Measurements from ENCODE around the gene PHLDA2.
A peak's percentile ranks its signal among the peaks of the same experiment; 100 is the strongest.

PHLDA2 gene

DNA sequence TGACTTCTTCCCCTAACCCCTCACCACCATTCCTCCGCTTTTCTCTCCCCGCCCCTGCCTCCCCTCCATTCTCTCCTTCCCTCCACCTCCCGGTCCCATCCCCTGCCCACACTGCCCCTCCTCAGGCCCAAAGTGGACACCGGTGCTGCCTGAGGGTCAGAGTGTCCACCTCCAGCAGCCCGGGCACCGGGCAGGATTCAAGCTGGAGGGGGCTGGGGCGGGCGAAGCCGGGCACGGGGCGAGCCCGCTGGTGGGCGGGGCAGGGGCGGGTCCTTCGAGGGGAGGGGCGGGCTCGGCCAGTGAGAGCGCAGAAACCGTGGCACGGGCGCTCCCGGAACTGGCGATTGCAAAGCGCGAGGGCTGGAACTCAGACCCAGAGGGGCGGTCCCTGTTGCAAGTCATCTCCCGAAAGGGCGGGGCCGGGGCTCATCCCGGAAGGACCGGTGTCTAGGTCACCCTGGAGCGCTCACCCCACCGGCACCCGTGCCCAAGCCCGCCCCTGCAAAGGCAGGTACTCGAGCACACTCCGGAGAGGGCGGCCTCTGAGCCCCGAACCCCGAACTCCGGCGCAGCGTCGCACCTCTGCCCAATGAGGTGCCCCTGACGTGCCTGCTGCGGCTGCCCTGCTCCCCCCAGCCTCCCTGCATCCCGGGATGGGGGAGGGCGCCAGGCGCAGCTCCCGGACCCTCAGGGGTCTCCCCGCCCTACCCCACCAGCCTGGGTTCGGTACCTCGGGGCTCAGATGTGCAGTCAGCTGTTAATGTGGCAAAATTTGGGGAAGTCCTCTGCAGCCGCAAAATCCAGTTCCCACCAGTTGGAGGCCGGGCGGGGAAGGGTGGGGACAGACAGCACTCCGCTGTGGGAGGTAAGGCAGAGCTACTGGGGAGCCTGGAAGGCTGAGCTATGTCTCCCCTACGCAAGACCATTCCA lies 27.1 kb downstream of the PHLDA2 start:
- TF ChIP-seq, protein P1, sequence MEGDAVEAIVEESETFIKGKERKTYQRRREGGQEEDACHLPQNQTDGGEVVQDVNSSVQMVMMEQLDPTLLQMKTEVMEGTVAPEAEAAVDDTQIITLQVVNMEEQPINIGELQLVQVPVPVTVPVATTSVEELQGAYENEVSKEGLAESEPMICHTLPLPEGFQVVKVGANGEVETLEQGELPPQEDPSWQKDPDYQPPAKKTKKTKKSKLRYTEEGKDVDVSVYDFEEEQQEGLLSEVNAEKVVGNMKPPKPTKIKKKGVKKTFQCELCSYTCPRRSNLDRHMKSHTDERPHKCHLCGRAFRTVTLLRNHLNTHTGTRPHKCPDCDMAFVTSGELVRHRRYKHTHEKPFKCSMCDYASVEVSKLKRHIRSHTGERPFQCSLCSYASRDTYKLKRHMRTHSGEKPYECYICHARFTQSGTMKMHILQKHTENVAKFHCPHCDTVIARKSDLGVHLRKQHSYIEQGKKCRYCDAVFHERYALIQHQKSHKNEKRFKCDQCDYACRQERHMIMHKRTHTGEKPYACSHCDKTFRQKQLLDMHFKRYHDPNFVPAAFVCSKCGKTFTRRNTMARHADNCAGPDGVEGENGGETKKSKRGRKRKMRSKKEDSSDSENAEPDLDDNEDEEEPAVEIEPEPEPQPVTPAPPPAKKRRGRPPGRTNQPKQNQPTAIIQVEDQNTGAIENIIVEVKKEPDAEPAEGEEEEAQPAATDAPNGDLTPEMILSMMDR (IDR thresholded peaks at IDR 0.05; ENCODE audit: insufficient read depth, low read depth, low read length, missing control alignments) = peak; percentile 12
- H3K4me3 ChIP-seq (ENCODE audit: low read length) = peak overlapping the region; percentile 63
- DNase-seq (ENCODE audit: low read depth) = peak; percentile 94

DNA sequence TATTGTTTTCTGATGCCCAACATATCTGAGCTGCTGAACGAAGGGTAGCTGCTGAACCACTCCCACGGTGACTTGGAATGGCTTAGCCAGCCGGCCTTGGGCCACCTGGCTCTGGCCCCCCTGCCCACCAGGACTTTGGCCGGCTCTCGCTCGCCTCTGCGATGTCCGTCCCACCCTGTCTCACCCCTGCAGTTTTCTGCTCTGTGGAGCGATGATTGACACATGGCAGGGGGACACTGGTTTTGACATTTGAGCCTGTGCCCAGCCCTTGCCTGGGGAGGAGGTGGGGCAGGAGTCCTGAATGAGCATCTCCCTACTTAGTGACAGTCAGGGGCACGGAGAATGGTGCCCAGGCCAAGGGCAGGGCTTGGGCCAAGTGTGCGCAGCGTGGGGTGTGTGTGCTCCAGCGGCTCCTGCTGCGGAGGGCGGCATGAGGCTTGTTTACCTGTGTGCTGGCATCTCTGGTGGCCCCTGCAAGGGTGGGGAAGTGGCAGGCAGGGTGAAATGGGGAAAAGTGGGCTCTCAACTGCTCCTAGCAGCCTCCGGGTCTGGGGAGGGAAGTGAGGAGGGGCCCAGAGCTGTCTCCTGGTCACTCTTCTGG lies 27.9 kb downstream of the PHLDA2 start:
- peak overlapping the region; percentile 39 for H3K4me3 ChIP-seq (ENCODE audit: low read length)
- TF ChIP-seq, protein P1 (IDR thresholded peaks at IDR 0.05; ENCODE audit: insufficient read depth, low read depth, low read length, missing control alignments) = no peak
- no peak for DNase-seq (ENCODE audit: low read depth)

DNA sequence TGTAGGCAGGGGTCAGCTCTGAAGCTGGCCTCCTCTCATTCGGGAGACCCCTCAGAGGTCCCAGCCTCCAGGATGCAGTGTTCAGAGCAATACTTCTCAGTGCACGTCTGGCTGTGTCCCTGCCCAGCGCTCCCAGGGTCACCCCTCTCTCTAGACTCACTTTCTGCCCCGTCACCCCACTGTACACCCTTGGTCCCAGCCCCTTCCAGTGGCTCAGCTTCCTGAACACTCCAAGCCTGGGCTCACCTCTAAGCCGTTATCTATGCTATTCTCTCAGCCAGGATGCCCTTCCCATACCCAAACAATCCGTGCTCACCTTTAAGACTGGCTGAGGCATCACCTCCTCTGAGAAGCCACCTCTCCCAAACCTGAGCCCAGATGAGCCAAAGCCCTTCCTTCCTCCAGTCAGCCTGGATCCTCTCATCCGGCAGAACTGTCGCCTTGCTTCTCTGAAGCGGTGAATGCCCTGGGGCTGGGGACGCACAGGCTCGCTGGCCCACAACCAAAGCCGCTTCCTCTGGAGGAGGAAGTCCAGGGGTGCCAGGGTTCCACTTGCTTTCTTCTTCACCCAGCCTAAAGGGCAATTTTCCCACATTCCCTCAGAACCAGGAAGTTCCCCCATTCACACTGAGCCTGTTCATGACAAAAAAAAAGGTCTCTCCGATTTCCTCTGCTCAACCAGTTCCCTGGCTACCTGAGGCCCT lies 30.0 kb downstream of the PHLDA2 start:
- TF ChIP-seq, protein P1 (IDR thresholded peaks at IDR 0.05; ENCODE audit: insufficient read depth, low read depth, low read length, missing control alignments) = no peak
- no peak for DNase-seq (ENCODE audit: low read depth)
- no peak overlapping the region for H3K4me3 ChIP-seq (ENCODE audit: low read length)

DNA sequence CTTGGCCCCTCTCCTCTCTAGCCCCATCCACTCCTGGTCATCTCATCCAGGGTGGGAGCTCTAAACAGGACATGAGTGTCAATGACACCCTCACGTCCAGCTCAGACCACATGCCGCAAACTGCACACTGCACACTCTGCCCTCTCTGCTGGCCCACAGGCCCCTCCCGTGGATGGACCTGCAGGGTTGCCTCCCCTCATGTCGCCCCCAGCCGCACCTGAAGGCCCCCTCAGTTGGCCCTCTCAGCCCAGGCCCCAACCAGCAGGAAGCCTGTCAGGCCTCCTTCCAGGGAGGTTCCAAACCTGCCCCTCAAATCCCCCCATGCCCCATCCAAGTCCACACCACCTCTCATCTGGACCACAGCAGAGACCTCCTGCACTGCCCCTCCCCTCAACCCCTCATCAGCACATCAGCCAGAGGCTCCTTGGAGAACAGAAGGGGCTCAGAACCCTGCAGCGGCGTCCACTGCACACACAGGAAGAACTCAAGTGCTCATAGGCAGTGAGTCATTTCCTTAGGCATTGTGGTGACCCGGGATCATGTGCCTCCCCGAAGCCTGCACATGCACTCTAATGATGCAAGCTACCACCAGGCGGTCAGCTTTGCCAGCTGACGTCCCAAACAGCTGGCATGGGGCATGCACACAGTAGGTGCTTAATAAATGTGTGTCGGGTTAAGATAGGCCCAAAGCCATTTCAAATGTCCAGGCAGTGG lies 30.7 kb downstream of the PHLDA2 start:
- peak; percentile 90 for DNase-seq (ENCODE audit: low read depth)
- H3K4me3 ChIP-seq (ENCODE audit: low read length) = no peak overlapping the region
- TF ChIP-seq, protein P1 (IDR thresholded peaks at IDR 0.05; ENCODE audit: insufficient read depth, low read depth, low read length, missing control alignments) = no peak

DNA sequence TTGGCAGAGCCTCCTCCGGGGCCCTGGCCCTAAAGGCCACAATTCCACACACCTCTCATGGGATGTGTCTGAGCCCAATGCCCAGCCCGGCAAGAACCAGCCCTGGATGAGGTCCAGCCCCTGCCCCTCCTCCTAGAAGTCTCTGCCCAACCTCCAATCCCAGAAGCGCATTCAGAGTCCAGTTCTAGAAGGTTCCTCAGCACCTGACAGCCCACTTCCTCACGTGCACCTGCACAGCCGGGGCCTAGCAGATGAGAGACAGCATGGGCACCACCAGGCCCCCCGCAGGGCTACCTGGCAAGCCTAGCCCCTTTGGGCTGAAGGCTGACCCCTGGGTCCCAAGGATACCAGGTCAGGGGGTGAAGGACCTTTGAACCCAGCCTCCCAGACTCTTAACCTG lies 32.2 kb downstream of the PHLDA2 start:
- no peak for DNase-seq (ENCODE audit: low read depth)
- TF ChIP-seq, protein P1 (IDR thresholded peaks at IDR 0.05; ENCODE audit: insufficient read depth, low read depth, low read length, missing control alignments) = no peak
- H3K4me3 ChIP-seq (ENCODE audit: low read length) = no peak overlapping the region

DNA sequence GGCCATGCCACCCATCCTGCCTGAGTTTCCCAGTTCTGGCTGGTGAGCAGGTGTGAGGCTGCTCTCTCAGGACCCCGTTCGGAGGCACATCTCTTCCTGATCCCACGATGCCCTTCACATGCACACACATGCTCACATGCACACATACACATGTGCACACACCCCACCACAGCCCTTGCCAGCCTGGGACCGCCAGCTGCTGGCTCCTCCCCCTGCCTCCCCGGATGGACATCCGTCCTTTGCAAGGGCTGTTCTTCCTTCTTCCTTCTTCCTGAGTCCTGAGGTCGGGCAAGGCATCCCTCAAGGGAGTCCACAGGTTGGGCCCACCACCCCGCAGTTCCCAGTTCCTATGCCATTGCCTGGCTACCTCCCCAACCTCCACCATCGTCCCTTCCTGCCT lies 33.2 kb downstream of the PHLDA2 start:
- H3K4me3 ChIP-seq (ENCODE audit: low read length) = no peak overlapping the region
- TF ChIP-seq, protein P1 (IDR thresholded peaks at IDR 0.05; ENCODE audit: insufficient read depth, low read depth, low read length, missing control alignments) = no peak
- no peak for DNase-seq (ENCODE audit: low read depth)
